H1 (cell line): ENCODE measurements around the gene HIVEP3. TPM values are rescaled to one million over a fixed set of nuclear protein-coding genes. Genes with fewer than 3 reads are reported as not detected.

ENCODE experiments used
- CHD7 ChIP-seq: fragments of 300-600 bp; sonication (generic); IDR thresholded peaks from 2 replicates; pipeline ENCODE4 v1.7.1; 2012; ENCODE audit warnings: low read length, moderate library complexity, mild to moderate bottlenecking, inconsistent platforms; ENCODE audit not compliant: insufficient replicate concordance
- SP1 ChIP-seq: IDR thresholded peaks from 2 replicates; pipeline ENCODE4 v1.6.1; 2011; ENCODE audit warnings: low read depth, low read length
- polyA plus RNA-seq, 7 experiments: library from polyadenylated mRNA; depleted of rRNA in 3 of 7; stranded (reverse) in 5 of 7; unstranded in 2 of 7; fragments of >200 nt in 5 of 7; fragments of 200-250 nt in 2 of 7; gene quantifications; 1 replicate in 5 of 7; 2 replicates in 1 of 7; 4 replicates in 1 of 7; pipeline versions ENCODE4 v1.2.1 to v1.2.3, GENCODE V29; 2011 to 2013; ENCODE audit warnings: missing spikeins in 2 of 7, mixed read lengths in 2 of 7
- total RNA-seq: library from RNA; stranded (reverse); fragmentation: NEBNext Ultra II Directional; extraction: Animal tissue kit (Norgen Biotek cat#: 25700); gene quantifications from 2 replicates; pipeline ENCODE4 v1.2.1, GENCODE V29; 2021

HIVEP3 gene
- total and polyA plus RNA-seq, 2 of the 8 experiments (the other 6 are each of a cell fraction or from before 2014, with no cell fraction given), result 0.24 to 0.69 TPM

- TF ChIP-seq CHD7 (no peak), SP1 (no peak)
Observed at GRCh38 chr1:41582351-41582750, 336.4 kb downstream of the HIVEP3 start (continued).
